GM19238 (cell line): ENCODE results near the gene FRMD4A.
"Not testable (repeated sequence)": the region's sequence is repeated elsewhere in the genome, so short reads cannot be mapped to it uniquely, and the experiment has no call there.

Source experiments
- DNase-seq: peaks from one replicate; pipeline ENCODE4 v3.0.0; 2011; ENCODE audit warnings: low spot score; ENCODE audit not compliant: insufficient read length

The FRMD4A gene

DNA sequence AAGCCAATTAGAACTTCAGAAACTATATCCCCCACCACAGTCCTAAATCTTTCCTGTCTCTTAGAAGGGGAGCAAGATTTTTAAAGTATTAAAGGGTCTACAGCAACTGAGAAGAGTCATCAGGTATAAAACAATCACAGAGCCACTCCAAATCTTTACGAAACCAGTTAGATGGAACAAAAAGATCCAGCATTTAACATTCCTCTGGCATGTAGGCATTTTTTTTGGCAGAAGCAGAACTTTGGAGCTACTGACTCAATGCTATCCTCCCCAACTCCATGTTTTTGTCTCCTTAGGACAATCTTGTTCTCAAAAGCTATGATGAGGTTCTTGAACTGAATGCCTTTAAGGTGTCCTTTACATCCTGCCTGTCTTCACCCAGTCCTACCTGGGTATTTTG is 410.7 kb downstream of the FRMD4A start:
- DNase-seq: no peak

DNA sequence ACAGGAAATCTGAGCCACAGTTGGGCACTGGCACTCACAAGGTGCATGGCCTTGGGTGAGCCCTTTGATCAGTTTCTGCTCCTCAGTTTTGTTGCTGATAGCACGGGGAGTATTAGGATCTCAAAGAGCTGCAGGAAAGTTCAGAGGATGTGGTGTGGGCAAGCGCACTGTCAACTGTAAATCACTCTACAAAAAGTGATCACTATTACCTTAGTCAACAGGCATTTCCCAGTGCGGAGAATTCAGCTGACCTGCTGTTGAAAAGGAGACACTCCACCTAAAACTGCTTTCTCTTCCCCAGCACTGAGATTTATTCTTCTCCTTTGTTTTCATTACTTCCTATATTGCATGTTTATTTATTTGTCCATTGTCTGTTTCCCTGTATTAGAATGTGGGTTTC is 412.9 kb downstream of the FRMD4A start:
- no peak for DNase-seq

GRCh38 chr10:13916384-13916947 is 414.3 kb downstream of the FRMD4A start:
- no peak for DNase-seq

DNA sequence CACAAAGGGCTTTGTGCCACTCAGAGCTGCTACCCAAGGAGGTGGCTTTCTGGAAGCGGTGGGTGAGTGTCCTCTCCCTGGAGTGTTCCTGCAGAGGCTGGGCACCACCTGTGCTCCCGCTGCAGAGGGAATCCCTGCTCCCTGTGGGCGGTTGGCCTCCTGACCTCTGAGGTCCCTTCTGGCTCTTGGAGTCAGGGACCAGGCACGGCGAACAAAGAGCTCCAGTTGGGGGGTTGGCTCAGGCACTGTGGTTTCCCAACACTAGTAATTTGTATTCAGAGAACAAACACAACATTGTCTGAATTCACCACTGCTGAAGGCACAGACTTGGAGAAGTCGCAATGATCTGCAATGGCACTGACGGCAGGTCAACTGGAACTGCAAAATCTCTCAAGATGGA is 415.0 kb downstream of the FRMD4A start:
- no peak for DNase-seq

GRCh38 chr10:13913897-13914296 is 416.8 kb downstream of the FRMD4A start:
- DNase-seq: no peak

DNA sequence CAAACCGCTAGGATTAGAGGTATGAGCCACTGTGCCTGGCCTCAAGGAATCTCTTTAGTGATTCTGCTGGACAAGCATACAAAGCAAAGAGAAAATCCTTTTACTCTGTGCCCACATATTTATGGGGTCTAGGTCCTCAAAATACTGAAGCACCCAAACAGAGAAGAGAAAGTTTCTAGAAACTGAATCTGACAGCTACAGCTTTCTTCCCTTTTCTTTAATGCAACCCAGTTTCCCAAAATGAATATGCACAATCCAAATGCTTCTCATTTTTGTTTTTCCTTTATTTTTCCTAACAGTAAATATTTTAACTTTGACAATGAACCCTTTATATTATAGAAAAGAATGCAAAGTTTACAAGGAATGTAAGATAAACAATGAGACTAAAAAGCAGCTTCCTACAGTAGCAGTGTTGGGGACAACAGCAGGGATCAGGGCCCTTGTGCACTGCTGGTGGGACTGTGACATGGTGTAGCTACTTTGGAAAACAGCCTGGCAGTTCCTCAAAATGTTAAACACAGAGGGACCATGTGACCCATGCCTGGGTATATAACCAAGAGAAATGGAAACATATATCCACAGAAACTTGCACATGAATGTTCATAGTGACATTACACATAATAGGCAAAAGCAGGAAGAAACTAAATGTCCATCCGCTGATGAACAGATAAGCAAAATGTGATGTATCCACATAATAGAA is 418.8 kb downstream of the FRMD4A start:
- no peak for DNase-seq

DNA sequence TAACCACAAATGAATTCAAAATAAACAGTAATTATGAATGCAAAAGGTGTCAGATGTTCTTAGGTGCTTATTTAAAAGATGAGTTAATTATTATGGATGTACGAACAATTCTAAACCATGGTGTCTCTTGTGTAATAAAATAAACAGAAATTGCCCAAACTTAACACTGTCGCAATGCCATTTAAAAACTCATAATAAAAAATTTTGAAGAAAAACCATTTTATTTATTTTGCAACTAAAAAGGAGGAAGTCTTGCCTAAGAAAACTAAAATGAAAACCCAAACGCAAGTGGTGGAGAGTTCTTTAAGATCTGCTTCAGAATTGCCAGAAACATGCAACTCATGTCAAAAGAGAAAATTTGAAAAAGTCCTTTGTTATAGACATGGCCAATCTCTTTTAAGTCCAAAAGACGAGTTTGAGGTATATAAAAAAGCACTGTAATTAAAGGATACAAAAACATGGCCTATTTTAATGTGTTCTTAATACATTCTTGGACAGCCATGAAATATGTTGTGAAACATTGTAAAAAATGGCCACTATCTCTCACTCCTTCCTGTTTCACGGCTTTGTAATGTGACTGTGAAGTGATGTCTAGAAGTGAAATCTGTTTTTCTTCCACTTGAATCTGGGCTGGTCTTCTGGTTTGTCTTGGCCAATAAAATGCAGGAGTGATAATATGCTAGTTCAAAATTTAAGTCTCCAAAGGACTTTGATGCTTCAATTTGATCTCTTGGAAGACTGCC is 421.0 kb downstream of the FRMD4A start:
- no peak for DNase-seq

DNA sequence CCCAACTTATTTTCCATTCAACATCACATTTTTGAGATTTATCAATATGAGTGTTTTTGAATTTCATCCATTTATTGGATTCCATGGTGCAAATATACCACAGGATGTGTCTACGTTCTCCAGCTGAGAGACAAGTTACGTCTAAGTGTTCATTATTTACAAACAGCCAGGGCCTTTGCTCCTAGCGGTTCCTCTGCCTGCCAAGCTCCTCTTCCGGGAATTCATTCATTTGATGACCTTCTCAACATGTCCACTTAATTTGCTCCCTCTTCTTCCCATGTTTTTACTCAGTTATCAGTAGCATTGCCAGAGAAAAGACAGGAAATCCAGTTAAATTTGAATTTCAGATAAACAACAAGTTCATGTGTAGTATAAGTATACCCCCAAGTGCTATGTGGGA is 422.2 kb downstream of the FRMD4A start:
- DNase-seq: no peak

GRCh38 chr10:13907570-13907969 is 423.2 kb downstream of the FRMD4A start:
- DNase-seq: no peak

- no peak for DNase-seq
These were observed 425.4 kb downstream of the FRMD4A start for GRCh38 chr10:13905281-13905680.

- DNase-seq: no peak
These were observed 426.7 kb downstream of the FRMD4A start for GRCh38 chr10:13904064-13904463.

DNA sequence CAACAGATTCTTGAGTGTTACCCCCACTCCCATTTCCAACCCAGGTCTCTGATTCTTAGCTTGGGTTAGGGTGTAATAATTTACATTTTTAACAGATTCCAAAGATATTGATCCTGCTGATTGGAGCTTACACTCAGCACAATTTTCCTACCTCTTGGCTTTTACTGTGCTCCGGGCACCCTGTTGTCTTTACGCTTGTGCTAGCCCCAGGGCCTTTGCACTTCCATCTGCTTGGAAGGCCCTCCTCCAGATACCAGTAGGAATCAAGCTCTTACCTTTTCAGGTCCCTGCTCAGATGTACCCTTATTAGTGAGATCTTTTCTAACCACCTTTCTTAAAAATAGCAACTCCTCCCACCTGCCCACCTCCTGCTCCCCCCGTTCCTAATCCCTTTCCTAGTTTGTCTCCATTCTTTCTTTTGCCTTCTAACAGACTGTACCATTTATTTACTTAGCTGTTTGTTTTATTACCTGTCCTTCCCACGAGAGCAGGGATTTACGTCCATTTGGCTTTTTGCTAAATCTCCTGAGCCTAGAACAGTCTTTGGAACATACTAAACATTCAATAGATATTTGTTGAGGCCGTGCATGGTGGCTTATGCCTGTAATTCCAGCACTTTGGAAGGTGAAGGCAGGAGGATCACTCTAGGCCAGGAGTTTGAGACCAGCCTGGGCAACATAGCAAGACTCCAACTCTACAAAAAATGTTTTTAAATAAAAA is 427.7 kb downstream of the FRMD4A start:
- no peak for DNase-seq

GRCh38 chr10:13899941-13900340 is 430.8 kb downstream of the FRMD4A start:
- DNase-seq: no peak

DNA sequence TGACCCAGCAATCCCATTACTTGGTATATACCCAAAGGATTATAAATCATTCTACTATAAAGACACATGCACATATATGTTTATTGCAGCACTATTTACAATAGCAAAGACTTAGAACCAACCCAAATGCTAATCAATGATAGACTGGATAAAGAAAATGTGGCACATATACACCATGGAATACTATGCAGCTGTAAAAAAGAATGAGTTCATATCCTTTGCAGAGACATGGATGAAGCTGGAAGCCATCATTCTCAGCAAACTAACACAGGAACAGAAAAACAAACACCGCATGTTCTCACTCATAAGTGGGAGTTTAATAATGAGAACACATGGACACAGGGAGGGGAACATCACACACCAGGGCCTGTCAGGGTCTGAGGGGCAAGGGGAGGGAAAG is 434.6 kb downstream of the FRMD4A start:
- DNase-seq: not testable (repeated sequence)

GRCh38 chr10:13894412-13895093 is 436.2 kb downstream of the FRMD4A start:
- DNase-seq: no peak

- no peak for DNase-seq
These were observed 436.8 kb downstream of the FRMD4A start for GRCh38 chr10:13893926-13894325.

DNA sequence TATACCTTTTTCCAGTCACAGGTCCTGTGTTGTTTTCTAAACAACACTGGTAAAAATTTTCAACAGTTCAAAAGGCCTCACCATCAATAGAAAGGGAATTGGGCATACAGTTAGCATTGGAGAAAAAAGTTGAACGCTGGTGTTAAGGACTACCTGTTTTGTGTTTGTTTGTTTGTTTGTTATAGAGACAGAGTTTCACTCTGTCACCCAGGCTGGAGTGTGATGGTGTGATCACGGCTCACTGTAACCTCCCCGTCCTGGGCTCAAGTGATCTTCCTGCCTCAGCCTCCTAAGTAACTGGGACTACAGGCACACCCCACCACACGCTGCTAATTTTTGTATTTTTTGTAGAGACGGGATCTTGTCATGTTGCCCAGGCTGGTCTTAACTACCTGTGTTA is 437.9 kb downstream of the FRMD4A start:
- DNase-seq: no peak

DNA sequence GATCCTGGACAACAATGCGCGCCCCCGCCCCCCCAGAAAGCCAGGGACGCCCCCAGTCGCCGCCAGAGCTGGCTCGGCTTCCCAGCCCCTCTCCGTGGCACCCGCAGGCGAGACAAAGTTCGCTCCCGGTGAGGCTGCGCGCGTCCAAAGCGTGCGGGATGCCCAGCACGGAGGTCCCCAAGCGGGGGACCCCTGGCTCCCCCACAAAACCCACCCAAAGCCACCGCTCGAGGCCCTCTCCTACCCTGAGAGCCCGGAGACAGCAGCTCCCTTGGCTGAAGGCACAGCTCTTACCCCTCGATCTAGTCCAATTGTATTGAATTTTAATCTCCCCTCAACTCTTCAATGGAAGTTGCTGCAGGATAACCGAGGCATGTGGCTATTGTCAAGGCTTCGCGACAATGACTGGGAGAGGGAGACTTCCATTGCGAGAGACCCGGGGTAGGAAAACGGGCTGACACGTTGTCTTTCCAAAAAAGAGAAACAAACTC is 438.7 kb downstream of the FRMD4A start:
- no peak for DNase-seq

- DNase-seq: no peak
These were observed 439.4 kb downstream of the FRMD4A start for GRCh38 chr10:13891128-13892000.
